Measurements from ENCODE around the gene BAIAP2.
"Not testable (repeated sequence)": the region's sequence is repeated elsewhere in the genome, so short reads cannot be mapped to it uniquely, and the experiment has no call there.

Gene BAIAP2

GRCh38 chr17:81068411-81069134 lies 33.6 kb downstream of the BAIAP2 start:
- DNase-seq (ENCODE audit: low spot score) = no peak

GRCh38 chr17:81069135-81069645 lies 34.2 kb downstream of the BAIAP2 start:
- DNase-seq (ENCODE audit: low spot score) = no peak

- DNase-seq (ENCODE audit: low spot score) = no peak
Observed at GRCh38 chr17:81070541-81071246, 35.7 kb downstream of the BAIAP2 start.

- no peak for DNase-seq (ENCODE audit: low spot score)
Observed at GRCh38 chr17:81071761-81072741, 37.1 kb downstream of the BAIAP2 start.

- DNase-seq (ENCODE audit: low spot score) = no peak
Observed at GRCh38 chr17:81073967-81074839, 39.3 kb downstream of the BAIAP2 start.

- DNase-seq (ENCODE audit: low spot score) = no peak
Observed at GRCh38 chr17:81074875-81075274, 39.9 kb downstream of the BAIAP2 start.

- no peak for DNase-seq (ENCODE audit: low spot score)
Observed at GRCh38 chr17:81075307-81075706, 40.4 kb downstream of the BAIAP2 start.

GRCh38 chr17:81076141-81076679 lies 41.3 kb downstream of the BAIAP2 start:
- DNase-seq (ENCODE audit: low spot score) = no peak

- DNase-seq (ENCODE audit: low spot score) = not testable (repeated sequence)
Observed at GRCh38 chr17:81078026-81078913, 43.3 kb downstream of the BAIAP2 start.

GRCh38 chr17:81080019-81080418 lies 45.1 kb downstream of the BAIAP2 start:
- DNase-seq (ENCODE audit: low spot score) = no peak

- DNase-seq (ENCODE audit: low spot score) = no peak
Observed at GRCh38 chr17:81081222-81082176, 46.5 kb downstream of the BAIAP2 start.

GRCh38 chr17:81082177-81083073 lies 47.5 kb downstream of the BAIAP2 start:
- DNase-seq (ENCODE audit: low spot score) = no peak

- DNase-seq (ENCODE audit: low spot score) = no peak
Observed at GRCh38 chr17:81083125-81083765, 48.3 kb downstream of the BAIAP2 start.

GRCh38 chr17:81084680-81085419 lies 49.9 kb downstream of the BAIAP2 start:
- no peak for DNase-seq (ENCODE audit: low spot score)

- DNase-seq (ENCODE audit: low spot score) = no peak
Observed at GRCh38 chr17:81085420-81085911, 50.5 kb downstream of the BAIAP2 start.

All from AG08396 (cell line).